ENCODE results near the gene SUSD1.

SUSD1 gene

GRCh38 chr9:112059145-112059965 is 115.7 kb downstream of the SUSD1 start:
- Histone ChIP-seq H3K36me3 (ENCODE audit: control insufficient read depth in 1 of 2, insufficient read depth in 2 of 2, low read length in 2 of 2) (no peaks in the 10 kb centered on the region), H3K27me3 (ENCODE audit: low read depth, low read length) (no peaks in the 10 kb centered on the region), H3K4me3 (ENCODE audit: low read depth in 1 of 2, low read length in 2 of 2) (no peak overlapping the region), H3K4me1 (ENCODE audit: control insufficient read depth in 1 of 2, insufficient read depth in 2 of 2, low read length in 2 of 2) (peaks cover 0 to 8% of the 10 kb centered on the region in 2 donors), H3K9me3 (ENCODE audit: control insufficient read depth in 1 of 2, low read length in 2 of 2) (no peaks in the 10 kb centered on the region), H3K27ac (ENCODE audit: low read length) (peak overlapping the region; percentile 35)

GRCh38 chr9:112056996-112057395 is 118.1 kb downstream of the SUSD1 start:
- Histone ChIP-seq H3K27ac (ENCODE audit: low read length) (no peak overlapping the region), H3K4me1 (ENCODE audit: control insufficient read depth in 1 of 2, insufficient read depth in 2 of 2, low read length in 2 of 2) (peaks cover 0 to 8% of the 10 kb centered on the region in 2 donors), H3K36me3 (ENCODE audit: control insufficient read depth in 1 of 2, insufficient read depth in 2 of 2, low read length in 2 of 2) (no peaks in the 10 kb centered on the region), H3K4me3 (ENCODE audit: low read depth in 1 of 2, low read length in 2 of 2) (no peak overlapping the region), H3K9me3 (ENCODE audit: control insufficient read depth in 1 of 2, low read length in 2 of 2) (no peaks in the 10 kb centered on the region), H3K27me3 (ENCODE audit: low read depth, low read length) (no peaks in the 10 kb centered on the region)

- H3K9me3 ChIP-seq (ENCODE audit: control insufficient read depth in 1 of 2, low read length in 2 of 2): no peaks in the 10 kb centered on the region
- H3K4me3 ChIP-seq (ENCODE audit: low read depth in 1 of 2, low read length in 2 of 2): no peak overlapping the region
- no peaks in the 10 kb centered on the region for H3K27me3 ChIP-seq (ENCODE audit: low read depth, low read length)
- H3K4me1 ChIP-seq (ENCODE audit: control insufficient read depth in 1 of 2, insufficient read depth in 2 of 2, low read length in 2 of 2): peaks cover 12% of the 10 kb centered on the region in 2 donors
- no peaks in the 10 kb centered on the region for H3K36me3 ChIP-seq (ENCODE audit: control insufficient read depth in 1 of 2, insufficient read depth in 2 of 2, low read length in 2 of 2)
- H3K27ac ChIP-seq (ENCODE audit: low read length): no peak overlapping the region
These were observed 120.2 kb downstream of the SUSD1 start for GRCh38 chr9:112054916-112055315.

DNA sequence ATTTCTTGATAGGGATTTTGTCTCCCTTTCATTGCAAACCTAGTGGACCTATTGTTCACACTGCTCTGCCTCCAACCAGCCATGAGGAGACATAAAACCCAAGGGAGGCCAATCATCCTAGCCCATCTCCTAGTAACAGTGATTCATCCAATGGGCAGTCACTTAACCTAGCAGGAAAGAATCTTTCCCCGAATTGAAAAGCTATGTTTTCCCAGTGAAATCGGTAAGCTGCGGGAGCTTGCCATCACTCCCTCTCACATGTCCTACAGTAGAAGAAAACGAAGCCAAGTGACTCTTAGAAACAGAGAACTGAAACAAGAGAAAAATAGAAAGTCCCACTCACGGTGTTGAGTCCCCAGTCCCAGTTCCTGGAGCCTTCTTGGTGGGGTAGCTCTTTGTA is 123.3 kb downstream of the SUSD1 start:
- Histone ChIP-seq H3K27ac (ENCODE audit: low read length) (no peak overlapping the region), H3K4me3 (ENCODE audit: low read depth in 1 of 2, low read length in 2 of 2) (no peak overlapping the region), H3K4me1 (ENCODE audit: control insufficient read depth in 1 of 2, insufficient read depth in 2 of 2, low read length in 2 of 2) (peaks cover 19 to 26% of the 10 kb centered on the region in 2 donors), H3K36me3 (ENCODE audit: control insufficient read depth in 1 of 2, insufficient read depth in 2 of 2, low read length in 2 of 2) (no peaks in the 10 kb centered on the region), H3K27me3 (ENCODE audit: low read depth, low read length) (no peaks in the 10 kb centered on the region), H3K9me3 (ENCODE audit: control insufficient read depth in 1 of 2, low read length in 2 of 2) (no peaks in the 10 kb centered on the region)

DNA sequence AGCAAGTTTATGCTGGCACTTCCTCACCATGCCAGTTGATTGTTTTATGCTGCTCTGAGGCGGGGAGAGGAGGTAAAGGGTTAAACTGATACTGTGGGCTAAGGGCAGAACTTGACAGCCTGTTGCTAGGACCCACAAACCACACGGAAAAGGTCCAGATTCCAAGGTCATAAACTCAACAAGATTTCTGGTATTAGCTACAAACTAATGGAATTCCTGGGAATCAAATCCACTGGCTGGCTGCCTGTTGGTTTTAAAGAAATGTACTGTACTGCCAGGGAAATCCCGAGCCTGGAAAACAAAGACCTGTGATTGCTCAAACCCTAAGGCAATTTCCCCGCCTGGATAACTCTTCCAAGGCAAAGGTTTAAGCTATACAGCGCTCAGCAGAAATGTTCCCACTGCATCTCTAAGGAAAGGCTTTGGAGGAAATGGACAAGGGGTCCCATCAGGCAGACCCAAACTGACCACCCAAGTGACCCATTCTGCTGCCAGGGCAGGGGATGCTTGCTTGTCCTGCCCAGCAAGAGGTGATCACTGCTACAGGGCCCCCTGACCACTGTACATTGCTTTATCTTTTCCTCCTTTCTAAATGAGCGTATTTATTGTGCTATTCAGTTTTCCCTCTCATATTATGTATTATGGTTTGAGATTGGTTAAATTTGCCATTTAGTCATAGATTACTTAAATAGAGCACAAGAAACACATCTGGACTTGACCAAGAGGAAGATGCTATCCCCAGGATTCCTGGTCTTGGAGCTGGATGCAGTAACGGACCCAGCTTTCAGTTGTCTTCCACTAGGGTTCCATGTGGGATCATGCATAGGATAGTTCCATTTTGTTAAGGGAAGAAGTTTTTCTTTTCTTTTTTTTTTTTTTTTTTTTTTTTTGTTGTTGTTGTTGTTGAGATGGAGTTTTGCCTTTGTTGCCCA is 124.3 kb downstream of the SUSD1 start:
- no peaks in the 10 kb centered on the region for H3K36me3 ChIP-seq (ENCODE audit: control insufficient read depth in 1 of 2, insufficient read depth in 2 of 2, low read length in 2 of 2)
- H3K27me3 ChIP-seq (ENCODE audit: low read depth, low read length): no peaks in the 10 kb centered on the region
- H3K4me3 ChIP-seq (ENCODE audit: low read depth in 1 of 2, low read length in 2 of 2): no peak overlapping the region
- H3K27ac ChIP-seq (ENCODE audit: low read length): peak overlapping the region; percentile 32
- no peaks in the 10 kb centered on the region for H3K9me3 ChIP-seq (ENCODE audit: control insufficient read depth in 1 of 2, low read length in 2 of 2)
- peaks cover 19 to 26% of the 10 kb centered on the region in 2 donors for H3K4me1 ChIP-seq (ENCODE audit: control insufficient read depth in 1 of 2, insufficient read depth in 2 of 2, low read length in 2 of 2)

GRCh38 chr9:112049811-112050516 is 125.1 kb downstream of the SUSD1 start:
- H3K4me3 ChIP-seq (ENCODE audit: low read depth in 1 of 2, low read length in 2 of 2): no peak overlapping the region
- no peaks in the 10 kb centered on the region for H3K36me3 ChIP-seq (ENCODE audit: control insufficient read depth in 1 of 2, insufficient read depth in 2 of 2, low read length in 2 of 2)
- H3K27me3 ChIP-seq (ENCODE audit: low read depth, low read length): no peaks in the 10 kb centered on the region
- peak overlapping the region; percentile 32 for H3K27ac ChIP-seq (ENCODE audit: low read length)
- no peaks in the 10 kb centered on the region for H3K9me3 ChIP-seq (ENCODE audit: control insufficient read depth in 1 of 2, low read length in 2 of 2)
- H3K4me1 ChIP-seq (ENCODE audit: control insufficient read depth in 1 of 2, insufficient read depth in 2 of 2, low read length in 2 of 2): peaks cover 19 to 26% of the 10 kb centered on the region in 2 donors

GRCh38 chr9:112048924-112049691 is 126.0 kb downstream of the SUSD1 start:
- Histone ChIP-seq H3K9me3 (ENCODE audit: control insufficient read depth in 1 of 2, low read length in 2 of 2) (no peaks in the 10 kb centered on the region), H3K4me3 (ENCODE audit: low read depth in 1 of 2, low read length in 2 of 2) (no peak overlapping the region), H3K4me1 (ENCODE audit: control insufficient read depth in 1 of 2, insufficient read depth in 2 of 2, low read length in 2 of 2) (peaks cover 19 to 26% of the 10 kb centered on the region in 2 donors), H3K36me3 (ENCODE audit: control insufficient read depth in 1 of 2, insufficient read depth in 2 of 2, low read length in 2 of 2) (no peaks in the 10 kb centered on the region), H3K27me3 (ENCODE audit: low read depth, low read length) (no peaks in the 10 kb centered on the region), H3K27ac (ENCODE audit: low read length) (peak overlapping the region; percentile 41)

- no peaks in the 10 kb centered on the region for H3K27me3 ChIP-seq (ENCODE audit: low read depth, low read length)
- no peaks in the 10 kb centered on the region for H3K36me3 ChIP-seq (ENCODE audit: control insufficient read depth in 1 of 2, insufficient read depth in 2 of 2, low read length in 2 of 2)
- H3K4me3 ChIP-seq (ENCODE audit: low read depth in 1 of 2, low read length in 2 of 2): no peak overlapping the region
- H3K9me3 ChIP-seq (ENCODE audit: control insufficient read depth in 1 of 2, low read length in 2 of 2): no peaks in the 10 kb centered on the region
- peaks cover 19 to 26% of the 10 kb centered on the region in 2 donors for H3K4me1 ChIP-seq (ENCODE audit: control insufficient read depth in 1 of 2, insufficient read depth in 2 of 2, low read length in 2 of 2)
- no peak overlapping the region for H3K27ac ChIP-seq (ENCODE audit: low read length)
These were observed 127.5 kb downstream of the SUSD1 start for GRCh38 chr9:112047538-112048066.

DNA sequence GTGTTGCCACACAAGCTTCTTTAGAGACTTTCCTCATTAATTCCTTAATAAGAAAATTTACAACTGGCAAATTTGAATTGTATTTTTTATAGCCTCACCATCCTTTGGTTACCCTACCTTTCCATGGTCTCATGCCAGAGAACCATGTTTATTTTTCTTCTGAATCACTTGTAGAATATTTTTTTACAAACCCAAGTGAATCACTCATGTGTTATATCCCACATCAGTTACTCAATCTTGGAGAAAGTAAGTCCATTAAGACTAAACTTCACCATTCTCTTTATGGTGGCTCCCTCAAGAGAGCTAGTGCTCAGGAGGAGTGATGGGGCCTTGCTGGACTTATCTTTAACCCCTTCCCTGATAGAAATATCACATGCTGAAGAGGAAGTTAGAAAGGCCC is 128.9 kb downstream of the SUSD1 start:
- Histone ChIP-seq H3K4me1 (ENCODE audit: control insufficient read depth in 1 of 2, insufficient read depth in 2 of 2, low read length in 2 of 2) (peaks cover 19 to 26% of the 10 kb centered on the region in 2 donors), H3K36me3 (ENCODE audit: control insufficient read depth in 1 of 2, insufficient read depth in 2 of 2, low read length in 2 of 2) (no peaks in the 10 kb centered on the region), H3K9me3 (ENCODE audit: control insufficient read depth in 1 of 2, low read length in 2 of 2) (no peaks in the 10 kb centered on the region), H3K4me3 (ENCODE audit: low read depth in 1 of 2, low read length in 2 of 2) (no peak overlapping the region), H3K27ac (ENCODE audit: low read length) (no peak overlapping the region), H3K27me3 (ENCODE audit: low read depth, low read length) (no peaks in the 10 kb centered on the region)

- H3K9me3 ChIP-seq (ENCODE audit: control insufficient read depth in 1 of 2, low read length in 2 of 2): no peaks in the 10 kb centered on the region
These were observed 130.2 kb downstream of the SUSD1 start for GRCh38 chr9:112044881-112045280.

More at GRCh38 chr9:112044881-112045280, 130.2 kb downstream of the SUSD1 start:
- peaks cover 7 to 14% of the 10 kb centered on the region in 2 donors for H3K4me1 ChIP-seq (ENCODE audit: control insufficient read depth in 1 of 2, insufficient read depth in 2 of 2, low read length in 2 of 2)
- H3K36me3 ChIP-seq (ENCODE audit: control insufficient read depth in 1 of 2, insufficient read depth in 2 of 2, low read length in 2 of 2): peaks cover 0 to under 1% of the 10 kb centered on the region in 2 donors
- H3K27ac ChIP-seq (ENCODE audit: low read length): no peak overlapping the region
- H3K4me3 ChIP-seq (ENCODE audit: low read depth in 1 of 2, low read length in 2 of 2): no peak overlapping the region
- no peaks in the 10 kb centered on the region for H3K27me3 ChIP-seq (ENCODE audit: low read depth, low read length)
